Thyroid gland (tissue), 4 donors: ENCODE measurements around the gene AKAP1. TPM values are rescaled to one million over a fixed set of nuclear protein-coding genes. Genes with fewer than 3 reads are reported as not detected.
A peak's percentile ranks its signal among the peaks of the same experiment; 100 is the strongest.

Experiments
- DNase-seq, 2 donors: peaks; one replicate each; pipeline ENCODE4 v3.0.0-alpha.2; 2019
- H3K27ac ChIP-seq, 3 donors: fragments of 200-600 bp; sonication (generic); 1 replicate in 2 of 3; 2 replicates in 1 of 3; pipeline ENCODE4 v1.5.1; 2016 to 2019; ENCODE audit warnings: mild to moderate bottlenecking in 1 of 3, moderate library complexity in 1 of 3
- H3K27me3 ChIP-seq: fragments of 200-600 bp; sonication (generic); one replicate; pipeline ENCODE4 v1.5.1; 2019
- H3K36me3 ChIP-seq, 2 donors: fragments of 200-600 bp; sonication (generic); one replicate each; pipeline ENCODE4 v1.5.1; 2016 to 2019
- H3K4me1 ChIP-seq, 2 donors: fragments of 200-600 bp; sonication (generic); one replicate each; pipeline ENCODE4 v1.5.1; 2017 to 2019
- H3K4me3 ChIP-seq, 3 donors: fragments of 200-600 bp; sonication (generic); replicated peaks in 1 of 3; 1 replicate in 2 of 3; 2 replicates in 1 of 3; pipeline ENCODE4 v1.5.1; 2016; ENCODE audit warnings: mild to moderate bottlenecking in 1 of 3
- H3K9me3 ChIP-seq: fragments of 200-600 bp; sonication (generic); one replicate; pipeline ENCODE4 v1.5.1; 2017
- CTCF ChIP-seq, 6 experiments: fragments of 200-600 bp in 3 of 6; fragments of 450-650 bp in 3 of 6; sonication (generic) in 3 of 6; IDR thresholded peaks; one replicate each; pipeline ENCODE4 v1.5.1; 2016 to 2019; ENCODE audit warnings: antibody characterized with exemption in 6 of 6, mild to moderate bottlenecking in 2 of 6, inconsistent platforms in 1 of 6, moderate library complexity in 1 of 6
- POLR2A ChIP-seq, 2 donors: fragments of 450-650 bp; IDR thresholded peaks; one replicate each; pipeline ENCODE4 v1.6.1; 2017; ENCODE audit warnings: antibody characterized with exemption in 2 of 2, mild to moderate bottlenecking in 2 of 2, moderate library complexity in 1 of 2
- WGBS, 2 donors: methylation state at CpG; one replicate each; pipeline ENCODE4 v1.1.5; 2017; 5-methylcytosine and 5-hydroxymethylcytosine counted together
- intact Hi-C: fragments of 100-400 bp; cut with DNase I; formaldehyde crosslinking; loops from one replicate; pipeline ENCODE4 v1.15.1; 2023
- total RNA-seq, 4 donors: library from RNA; depleted of rRNA; stranded (reverse); fragments of >200 nt; gene quantifications; one replicate each; pipeline ENCODE4 v1.2.3, GENCODE V29; 2016

AKAP1 gene
- total RNA-seq = 100 to 1,000 TPM in 1 of 4 donors, 10 to 100 TPM in 3; 91.6 to 105 (median 95.5) TPM

GRCh38 chr17:57084802-57085447 is at the start of gene AKAP1:
Gene AKAP1, plus strand, starts transcription at chr17:57085246. Its CDS starts 20,219 bp downstream, at chr17:57105465.
- Histone ChIP-seq H3K36me3 (no peaks in the 10 kb centered on the region), H3K4me3 (peak within 1 kb of the TSS; percentile 77 to 89 (median 82)), H3K9me3 (no peaks in the 10 kb centered on the region), H3K27me3 (no peaks in the 10 kb centered on the region), H3K27ac (peak within 1 kb of the TSS; percentile 88 to 97 (median 92)), H3K4me1 (peaks cover 27 to 40% of the 10 kb centered on the region in 2 donors)
- TF ChIP-seq CTCF (IDR thresholded peaks at IDR 0.05) (peak in 3 of 6 experiments; percentile 21 to 34 (median 28)), POLR2A (IDR thresholded peaks at IDR 0.05) (peak; percentile 95 to 97)
- WGBS, 2 donors = 0 to 2% methylated on average over 10 to 45 of the region's 85 CpGs
- intact Hi-C loops = no loop called here
- DNase-seq = peak; percentile 97 to 98

- Histone ChIP-seq H3K4me3 (no peak overlapping the region), H3K9me3 (no peaks in the 10 kb centered on the region), H3K27ac (peak overlapping the region; percentile 81 to 96 (median 92)), H3K36me3 (no peaks in the 10 kb centered on the region), H3K4me1 (peaks cover 57 to 70% of the 10 kb centered on the region in 2 donors), H3K27me3 (no peaks in the 10 kb centered on the region)
- intact Hi-C loops = no loop called here
- peak in 1 of 6 experiments; percentile 10 for TF ChIP-seq CTCF (IDR thresholded peaks at IDR 0.05)
- TF ChIP-seq POLR2A (IDR thresholded peaks at IDR 0.05) = peak in 1 of 2 donors; percentile 40
- peak; percentile 81 to 85 for DNase-seq
- WGBS, 2 donors = 18 to 37% methylated on average over 4 of the region's 4 CpGs
Measured at GRCh38 chr17:57035971-57036481, 49.0 kb upstream of the AKAP1 start.

GRCh38 chr17:57037411-57037810 is 47.6 kb upstream of the AKAP1 start:
- intact Hi-C loops = no loop called here
- WGBS, 2 donors = 19 to 39% methylated on average over 1 of the region's 1 CpG
- Histone ChIP-seq H3K9me3 (no peaks in the 10 kb centered on the region), H3K4me3 (no peak overlapping the region), H3K4me1 (peaks cover 51 to 58% of the 10 kb centered on the region in 2 donors), H3K36me3 (no peaks in the 10 kb centered on the region), H3K27ac (peak overlapping the region; percentile 81 to 96 (median 92)), H3K27me3 (no peaks in the 10 kb centered on the region)
- peak; percentile 61 to 70 for DNase-seq
- TF ChIP-seq CTCF (IDR thresholded peaks at IDR 0.05) = no peak
- TF ChIP-seq POLR2A (IDR thresholded peaks at IDR 0.05) = no peak

- intact Hi-C loops = no loop called here
- no peak for DNase-seq
- Histone ChIP-seq H3K4me3 (no peak overlapping the region), H3K27ac (peak overlapping the region in 1 of 3 donors; percentile 92), H3K27me3 (no peaks in the 10 kb centered on the region), H3K4me1 (peaks cover 46 to 52% of the 10 kb centered on the region in 2 donors), H3K9me3 (no peaks in the 10 kb centered on the region), H3K36me3 (no peaks in the 10 kb centered on the region)
- no peak for TF ChIP-seq CTCF (IDR thresholded peaks at IDR 0.05)
- TF ChIP-seq POLR2A (IDR thresholded peaks at IDR 0.05) = no peak
- 79 to 89% methylated on average over 3 of the region's 3 CpGs for WGBS, 2 donors
Measured at GRCh38 chr17:57038486-57038885, 46.6 kb upstream of the AKAP1 start.

GRCh38 chr17:57040571-57040970 is 44.5 kb upstream of the AKAP1 start:
- no peaks in the 10 kb centered on the region for H3K9me3 ChIP-seq
- H3K4me3 ChIP-seq = no peak overlapping the region
- no peaks in the 10 kb centered on the region for H3K36me3 ChIP-seq
- intact Hi-C loops = no loop called here
- DNase-seq = no peak
- TF ChIP-seq CTCF (IDR thresholded peaks at IDR 0.05) = no peak
- no peak overlapping the region for H3K27ac ChIP-seq
- peaks cover 30 to 38% of the 10 kb centered on the region in 2 donors for H3K4me1 ChIP-seq
- 46 to 52% methylated on average over 2 of the region's 2 CpGs for WGBS, 2 donors
- H3K27me3 ChIP-seq = no peaks in the 10 kb centered on the region
